Esophagus (tissue), 2 donors: ENCODE results near the gene NBR1. TPM values are rescaled to one million over a fixed set of nuclear protein-coding genes. Genes with fewer than 3 reads are reported as not detected.
A peak's percentile ranks its signal among the peaks of the same experiment; 100 is the strongest.
"Not testable (repeated sequence)": the region's sequence is repeated elsewhere in the genome, so short reads cannot be mapped to it uniquely, and the experiment has no call there.

Experiments
- H3K27ac ChIP-seq, 2 donors: one replicate each; pipeline ENCODE4 v1.5.1; 2013; ENCODE audit warnings: low read depth in 2 of 2, mild to moderate bottlenecking in 2 of 2, inconsistent platforms in 1 of 2, low read length in 1 of 2, moderate library complexity in 1 of 2
- H3K27me3 ChIP-seq, 2 donors: one replicate each; pipeline ENCODE4 v1.6.1; 2013; ENCODE audit warnings: low read length in 2 of 2, control low read depth in 1 of 2, mild to moderate bottlenecking in 1 of 2; ENCODE audit not compliant: insufficient read depth in 2 of 2, control insufficient read depth in 1 of 2
- H3K36me3 ChIP-seq, 2 donors: one replicate each; pipeline ENCODE4 v1.6.1; 2013; ENCODE audit warnings: low read length in 1 of 2; ENCODE audit not compliant: control insufficient read depth in 2 of 2, insufficient read depth in 2 of 2
- H3K4me1 ChIP-seq, 2 donors: one replicate each; pipeline ENCODE4 v1.6.1; 2013; ENCODE audit warnings: low read length in 1 of 2; ENCODE audit not compliant: control insufficient read depth in 2 of 2, insufficient read depth in 2 of 2
- H3K4me3 ChIP-seq, 2 donors: one replicate each; pipeline ENCODE4 v1.5.1; 2013; ENCODE audit warnings: low read length in 2 of 2, mild to moderate bottlenecking in 2 of 2, low read depth in 1 of 2, moderate library complexity in 1 of 2
- H3K9me3 ChIP-seq, 2 donors: one replicate each; pipeline ENCODE4 v1.6.1; 2013; ENCODE audit warnings: mild to moderate bottlenecking in 2 of 2, low read depth in 1 of 2, low read length in 1 of 2, moderate library complexity in 1 of 2; ENCODE audit not compliant: control insufficient read depth in 2 of 2, insufficient read depth in 1 of 2
- WGBS, 2 donors: extraction: QIAGEN DNeasy Blood & Tissue Kit; methylation state at CpG; one replicate each; pipeline ENCODE4 v1.1.7; 2013; 5-methylcytosine and 5-hydroxymethylcytosine counted together
- polyA plus RNA-seq, 2 donors: library from polyadenylated mRNA; stranded (reverse); fragments of 200-250 nt; gene quantifications; one replicate each; pipeline ENCODE4 v1.2.3, GENCODE V29; 2013
- donor health status: healthy with polysubstance abuse.
- donor health status: Bipolar disorder and iron deficiency.

The NBR1 gene
- polyA plus RNA-seq, 2 donors, result 25.2 to 26.1 TPM

- Histone ChIP-seq H3K9me3 (no peaks in the 10 kb centered on the region), H3K36me3 (peaks cover 0 to 7% of the 10 kb centered on the region in 2 donors), H3K27ac (no peak overlapping the region), H3K27me3 (no peaks in the 10 kb centered on the region), H3K4me3 (no peak overlapping the region), H3K4me1 (no peaks in the 10 kb centered on the region)
- WGBS, 2 donors, result 65 to 74% methylated on average over 8 of the region's 8 CpGs
Observed at GRCh38 chr17:43219746-43220380, 48.8 kb downstream of the NBR1 start.

GRCh38 chr17:43220511-43221125 is 49.6 kb downstream of the NBR1 start:
- no peak overlapping the region for H3K4me3 ChIP-seq
- H3K9me3 ChIP-seq, result no peaks in the 10 kb centered on the region
- WGBS, 2 donors, result 88% methylated on average over 9 of the region's 9 CpGs
- no peak overlapping the region for H3K27ac ChIP-seq
- H3K27me3 ChIP-seq, result no peaks in the 10 kb centered on the region
- H3K4me1 ChIP-seq, result no peaks in the 10 kb centered on the region
- H3K36me3 ChIP-seq, result peaks cover 0 to 7% of the 10 kb centered on the region in 2 donors

GRCh38 chr17:43224146-43224705 is 53.2 kb downstream of the NBR1 start:
- Histone ChIP-seq H3K4me3 (no peak overlapping the region), H3K36me3 (no peaks in the 10 kb centered on the region)
- WGBS, 2 donors, result 84 to 93% methylated on average over 7 of the region's 7 CpGs

GRCh38 chr17:43226393-43226792 is 55.4 kb downstream of the NBR1 start:
- 89 to 95% methylated on average over 7 of the region's 7 CpGs for WGBS, 2 donors
- Histone ChIP-seq H3K4me3 (no peak overlapping the region), H3K9me3 (no peaks in the 10 kb centered on the region), H3K4me1 (no peaks in the 10 kb centered on the region), H3K27me3 (no peaks in the 10 kb centered on the region), H3K27ac (no peak overlapping the region), H3K36me3 (no peaks in the 10 kb centered on the region)

More at GRCh38 chr17:43224146-43224705, 53.2 kb downstream of the NBR1 start:
- H3K27me3 ChIP-seq, result no peaks in the 10 kb centered on the region
- no peaks in the 10 kb centered on the region for H3K4me1 ChIP-seq
- no peaks in the 10 kb centered on the region for H3K9me3 ChIP-seq
- H3K27ac ChIP-seq, result no peak overlapping the region

GRCh38 chr17:43228020-43228782 is 57.2 kb downstream of the NBR1 start, which contains the start of gene CCDC200:
CCDC200 (minus strand) TSS chr17:43228623; CDS start chr17:43228554, 69 bp downstream.
- not testable (repeated sequence) for H3K36me3 ChIP-seq, H3K4me3 ChIP-seq, H3K4me1 ChIP-seq, H3K27ac ChIP-seq, H3K9me3 ChIP-seq, H3K27me3 ChIP-seq
- WGBS, 2 donors, result no CpG with 5 or more reads among the region's 7 CpGs

GRCh38 chr17:43231205-43232020 is 60.4 kb downstream of the NBR1 start:
- H3K4me1 ChIP-seq, H3K27ac ChIP-seq, H3K27me3 ChIP-seq, H3K36me3 ChIP-seq, H3K9me3 ChIP-seq: not testable (repeated sequence)
- 59 to 61% methylated on average over 16 to 18 of the region's 40 CpGs for WGBS, 2 donors
- H3K4me3 ChIP-seq, result peak overlapping the region in 1 of 2 donors; percentile 2

GRCh38 chr17:43232021-43232699 is 61.1 kb downstream of the NBR1 start:
- H3K4me3 ChIP-seq, result peak overlapping the region in 1 of 2 donors; percentile 2

GRCh38 chr17:43233263-43233662 is 62.2 kb downstream of the NBR1 start:
- not testable (repeated sequence) for H3K36me3 ChIP-seq, H3K4me1 ChIP-seq, H3K9me3 ChIP-seq, H3K4me3 ChIP-seq, H3K27me3 ChIP-seq, H3K27ac ChIP-seq
- WGBS, 2 donors, result 0% methylated on average over 2 of the region's 15 CpGs; no CpG with 5 or more reads in 1 of the 2 donors

More at GRCh38 chr17:43232021-43232699, 61.1 kb downstream of the NBR1 start:
- H3K27me3 ChIP-seq, H3K4me1 ChIP-seq, H3K27ac ChIP-seq, H3K9me3 ChIP-seq, H3K36me3 ChIP-seq: not testable (repeated sequence)
- 65 to 70% methylated on average over 12 to 16 of the region's 24 CpGs for WGBS, 2 donors
